ENCODE measurements around the gene NFKBIE. TPM values are rescaled to one million over a fixed set of nuclear protein-coding genes. Genes with fewer than 3 reads are reported as not detected.

The NFKBIE gene
- polyA plus RNA-seq, 4 donors: 7.6 to 13.5 (median 9.7) TPM

DNA sequence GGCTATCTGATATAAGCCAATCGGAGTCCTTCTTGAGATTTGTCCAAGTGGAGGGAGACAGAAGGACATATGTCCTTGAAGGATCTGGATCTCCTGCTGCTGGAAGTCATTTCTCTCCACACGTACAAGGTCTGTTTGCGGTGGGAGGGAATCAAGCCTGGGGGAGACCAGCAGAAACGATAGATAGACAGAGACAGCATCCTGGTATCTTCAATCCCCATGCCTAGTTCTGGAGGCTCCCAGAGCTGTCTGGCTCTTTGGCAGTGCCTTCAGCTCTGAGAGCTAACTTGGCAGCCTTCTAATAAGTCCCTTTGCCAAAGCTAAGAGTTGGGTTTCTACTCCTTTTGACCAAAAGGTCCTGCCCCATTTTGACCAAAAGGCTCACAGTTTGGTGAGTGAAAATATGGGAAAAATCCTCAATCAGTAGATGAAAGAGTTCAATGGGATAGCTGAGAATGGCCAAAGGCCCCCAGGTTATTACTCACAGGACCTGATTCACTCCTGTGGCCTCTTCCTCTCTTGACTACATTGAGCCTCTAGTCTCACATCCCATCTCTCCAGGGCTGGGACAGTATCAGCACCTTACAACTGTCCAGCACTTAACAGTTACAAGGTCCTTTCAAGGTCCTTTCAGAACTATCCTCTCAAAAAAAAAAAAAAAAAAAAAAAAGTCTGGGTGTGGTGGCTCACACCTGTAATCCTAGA lies 27.5 kb upstream of the NFKBIE start:
- Histone ChIP-seq H3K4me1 (ENCODE audit: control insufficient read depth in 3 of 3, insufficient read depth in 2 of 3, low read depth in 1 of 3, low read length in 2 of 3) (peaks cover 0 to 9% (median 0%) of the 10 kb centered on the region in 3 donors), H3K9me3 (ENCODE audit: control insufficient read depth in 2 of 2, insufficient read depth in 1 of 2, low read depth in 1 of 2, low read length in 1 of 2) (no peaks in the 10 kb centered on the region), H3K36me3 (ENCODE audit: control insufficient read depth in 3 of 3, insufficient read depth in 2 of 3, low read depth in 1 of 3, low read length in 3 of 3) (no peaks in the 10 kb centered on the region), H3K27me3 (ENCODE audit: control insufficient read depth in 3 of 3, insufficient read depth in 3 of 3, low read length in 3 of 3) (peaks cover 0 to 66% (median 43%) of the 10 kb centered on the region in 3 donors), H3K4me3 (ENCODE audit: low read depth in 1 of 3, low read length in 3 of 3) (no peak overlapping the region), H3K27ac (ENCODE audit: low read depth in 1 of 3, low read length in 2 of 3) (no peak overlapping the region)
- DNase-seq: no peak
- WGBS, 3 donors: 80 to 84% (median 80%) methylated on average over 4 of the region's 4 CpGs
- FAIRE-seq: no peak

DNA sequence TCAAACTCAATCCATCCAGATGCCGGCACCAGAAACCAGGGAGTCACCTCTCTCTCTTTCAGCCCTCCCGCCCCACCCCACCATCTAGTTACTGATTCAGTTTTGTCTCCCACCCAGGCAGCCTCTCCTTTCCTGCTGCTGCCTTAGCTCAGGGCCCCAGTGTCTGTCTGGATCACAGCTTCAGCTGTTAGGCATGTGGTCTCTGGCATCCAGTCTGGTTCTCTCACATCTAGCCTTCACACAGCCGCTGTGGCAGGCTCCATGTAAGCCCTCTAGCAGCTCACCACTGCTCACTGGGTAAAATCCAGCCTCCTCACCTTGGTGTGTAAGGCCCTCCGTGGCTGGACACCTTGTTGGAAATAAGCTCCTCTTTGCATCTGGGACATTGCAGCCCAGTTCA lies 26.5 kb upstream of the NFKBIE start:
- WGBS, 3 donors: 60 to 72% (median 64%) methylated on average over 4 of the region's 4 CpGs
- no peak overlapping the region for H3K27ac ChIP-seq (ENCODE audit: low read depth in 1 of 3, low read length in 2 of 3)
- H3K27me3 ChIP-seq (ENCODE audit: control insufficient read depth in 3 of 3, insufficient read depth in 3 of 3, low read length in 3 of 3): peaks cover 0 to 64% (median 38%) of the 10 kb centered on the region in 3 donors
- DNase-seq (no peak), FAIRE-seq (no peak)
- H3K36me3 ChIP-seq (ENCODE audit: control insufficient read depth in 3 of 3, insufficient read depth in 2 of 3, low read depth in 1 of 3, low read length in 3 of 3): no peaks in the 10 kb centered on the region
- peaks cover 0 to 3% (median 0%) of the 10 kb centered on the region in 3 donors for H3K4me1 ChIP-seq (ENCODE audit: control insufficient read depth in 3 of 3, insufficient read depth in 2 of 3, low read depth in 1 of 3, low read length in 2 of 3)
- no peak overlapping the region for H3K4me3 ChIP-seq (ENCODE audit: low read depth in 1 of 3, low read length in 3 of 3)
- no peaks in the 10 kb centered on the region for H3K9me3 ChIP-seq (ENCODE audit: control insufficient read depth in 2 of 2, insufficient read depth in 1 of 2, low read depth in 1 of 2, low read length in 1 of 2)

DNA sequence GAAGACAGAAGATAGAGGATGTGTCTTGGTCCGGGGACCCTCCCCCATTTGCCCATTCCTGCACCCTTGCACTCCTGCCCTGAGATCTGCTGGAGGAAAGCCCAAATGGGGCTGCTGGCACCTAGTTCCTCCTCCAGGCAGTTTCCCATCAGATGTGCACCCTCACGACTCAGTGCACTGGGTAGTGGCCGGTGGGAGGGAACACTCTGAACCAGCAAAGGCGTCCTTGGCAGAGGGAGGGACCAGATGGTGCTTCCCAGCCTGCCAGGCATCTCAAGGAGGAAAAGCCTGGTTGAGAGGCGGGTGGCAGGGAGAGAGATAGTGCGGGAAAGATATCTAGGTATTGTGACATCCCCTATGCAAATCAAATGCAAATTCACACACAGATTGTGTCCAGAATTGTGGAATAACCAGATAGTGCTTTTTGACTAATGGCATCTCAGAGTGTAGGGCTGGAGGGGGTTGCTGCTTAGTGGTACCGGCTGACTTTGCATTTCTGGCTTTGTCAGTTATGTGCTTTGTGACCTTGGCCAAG lies 24.4 kb upstream of the NFKBIE start:
- Histone ChIP-seq H3K36me3 (ENCODE audit: control insufficient read depth in 3 of 3, insufficient read depth in 2 of 3, low read depth in 1 of 3, low read length in 3 of 3) (no peaks in the 10 kb centered on the region), H3K4me3 (ENCODE audit: low read depth in 1 of 3, low read length in 3 of 3) (no peak overlapping the region), H3K4me1 (ENCODE audit: control insufficient read depth in 3 of 3, insufficient read depth in 2 of 3, low read depth in 1 of 3, low read length in 2 of 3) (no peaks in the 10 kb centered on the region), H3K9me3 (ENCODE audit: control insufficient read depth in 2 of 2, insufficient read depth in 1 of 2, low read depth in 1 of 2, low read length in 1 of 2) (no peaks in the 10 kb centered on the region), H3K27me3 (ENCODE audit: control insufficient read depth in 3 of 3, insufficient read depth in 3 of 3, low read length in 3 of 3) (peaks cover 0 to 49% (median 23%) of the 10 kb centered on the region in 3 donors), H3K27ac (ENCODE audit: low read depth in 1 of 3, low read length in 2 of 3) (no peak overlapping the region)
- WGBS, 3 donors: 27 to 44% (median 31%) methylated on average over 7 of the region's 7 CpGs
- DNase-seq (no peak), FAIRE-seq (no peak)

DNA sequence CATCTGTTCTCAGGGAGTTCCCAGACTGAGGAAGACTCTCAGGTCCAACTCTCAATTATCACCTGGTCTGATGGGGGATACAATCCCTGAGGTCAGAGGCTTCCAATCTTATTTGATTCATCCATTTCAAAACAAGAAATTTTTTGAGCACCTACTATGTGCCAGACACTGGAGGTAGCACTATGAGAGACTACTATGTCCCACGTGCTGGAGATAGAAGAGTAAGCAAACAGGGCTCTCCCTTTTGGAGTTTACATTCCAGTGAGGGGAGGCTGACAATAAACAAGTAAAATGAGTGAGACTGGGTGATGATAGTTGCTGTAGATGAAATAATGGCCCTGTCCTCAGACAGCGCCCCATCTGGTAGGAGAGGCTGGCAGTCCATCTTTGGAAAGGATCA lies 21.4 kb upstream of the NFKBIE start:
- Histone ChIP-seq H3K4me1 (ENCODE audit: control insufficient read depth in 3 of 3, insufficient read depth in 2 of 3, low read depth in 1 of 3, low read length in 2 of 3) (no peaks in the 10 kb centered on the region), H3K27ac (ENCODE audit: low read depth in 1 of 3, low read length in 2 of 3) (no peak overlapping the region), H3K9me3 (ENCODE audit: control insufficient read depth in 2 of 2, insufficient read depth in 1 of 2, low read depth in 1 of 2, low read length in 1 of 2) (no peaks in the 10 kb centered on the region), H3K27me3 (ENCODE audit: control insufficient read depth in 3 of 3, insufficient read depth in 3 of 3, low read length in 3 of 3) (peaks cover 0 to 42% (median 21%) of the 10 kb centered on the region in 3 donors), H3K36me3 (ENCODE audit: control insufficient read depth in 3 of 3, insufficient read depth in 2 of 3, low read depth in 1 of 3, low read length in 3 of 3) (no peaks in the 10 kb centered on the region), H3K4me3 (ENCODE audit: low read depth in 1 of 3, low read length in 3 of 3) (no peak overlapping the region)
- 48 to 59% (median 57%) methylated on average over 2 of the region's 2 CpGs for whole genome bisulfite sequencing, 3 donors
- DNase-seq (no peak), FAIRE-seq (no peak)

DNA sequence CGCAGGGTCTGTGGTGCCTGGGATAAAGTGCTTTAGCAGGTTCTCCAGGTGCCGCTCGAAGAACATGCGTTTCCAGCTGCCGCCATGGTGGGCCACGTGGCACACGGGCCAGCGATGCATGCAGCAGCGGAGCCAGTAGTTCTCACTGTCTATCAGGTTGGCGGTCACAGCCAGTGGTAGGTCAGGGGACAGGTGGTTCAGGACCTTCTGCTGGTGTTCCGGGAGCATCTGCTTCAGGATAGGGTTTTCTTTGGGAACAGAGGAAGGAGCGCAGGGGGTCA lies 20.9 kb upstream of the NFKBIE start:
- Histone ChIP-seq H3K36me3 (ENCODE audit: control insufficient read depth in 3 of 3, insufficient read depth in 2 of 3, low read depth in 1 of 3, low read length in 3 of 3) (no peaks in the 10 kb centered on the region), H3K4me3 (ENCODE audit: low read depth in 1 of 3, low read length in 3 of 3) (no peak overlapping the region), H3K27ac (ENCODE audit: low read depth in 1 of 3, low read length in 2 of 3) (no peak overlapping the region), H3K4me1 (ENCODE audit: control insufficient read depth in 3 of 3, insufficient read depth in 2 of 3, low read depth in 1 of 3, low read length in 2 of 3) (no peaks in the 10 kb centered on the region), H3K9me3 (ENCODE audit: control insufficient read depth in 2 of 2, insufficient read depth in 1 of 2, low read depth in 1 of 2, low read length in 1 of 2) (no peaks in the 10 kb centered on the region), H3K27me3 (ENCODE audit: control insufficient read depth in 3 of 3, insufficient read depth in 3 of 3, low read length in 3 of 3) (peaks cover 0 to 37% (median 18%) of the 10 kb centered on the region in 3 donors)
- 87 to 92% (median 91%) methylated on average over 12 of the region's 12 CpGs for WGBS, 3 donors
- DNase-seq (no peak), FAIRE-seq (no peak)

DNA sequence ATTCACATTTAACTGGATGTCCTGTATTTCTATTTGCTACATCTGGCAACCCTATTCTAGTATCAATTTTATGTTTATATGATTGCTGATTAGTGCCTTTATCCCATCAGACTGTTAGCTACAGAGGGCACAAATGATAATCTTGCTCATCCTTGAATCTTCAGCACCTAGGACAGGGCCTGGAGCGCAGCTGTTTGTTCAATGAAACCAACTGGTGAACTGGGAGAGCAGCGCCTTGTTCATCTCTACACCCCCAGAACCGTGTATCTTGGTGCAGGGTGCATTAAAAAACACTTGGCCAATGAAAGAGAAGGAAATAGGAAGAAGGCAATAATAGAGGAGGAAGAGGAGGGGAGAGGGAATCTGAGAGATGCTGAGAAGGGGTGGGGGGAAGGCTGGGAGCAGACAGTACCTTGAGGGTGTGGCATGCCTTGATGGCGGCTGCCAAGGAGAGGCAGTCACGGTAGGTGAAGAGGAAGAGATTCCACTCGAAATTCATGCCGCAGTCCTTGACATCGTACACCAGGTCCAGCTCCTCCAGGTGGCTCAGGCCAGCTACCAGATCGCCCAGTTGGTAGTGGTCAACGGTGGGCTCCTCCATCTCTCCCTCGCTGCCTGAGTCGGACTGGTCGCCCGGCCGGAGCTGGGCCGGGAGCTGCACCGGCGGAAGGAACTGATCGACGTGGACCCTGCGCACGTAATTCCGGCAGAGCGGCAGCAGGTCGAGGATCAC lies 20.4 kb upstream of the NFKBIE start:
- DNase-seq (no peak), FAIRE-seq (no peak)
- 76 to 79% (median 77%) methylated on average over 25 of the region's 25 CpGs for WGBS, 3 donors
- H3K4me1 ChIP-seq (ENCODE audit: control insufficient read depth in 3 of 3, insufficient read depth in 2 of 3, low read depth in 1 of 3, low read length in 2 of 3): no peaks in the 10 kb centered on the region
- H3K27ac ChIP-seq (ENCODE audit: low read depth in 1 of 3, low read length in 2 of 3): no peak overlapping the region
- no peaks in the 10 kb centered on the region for H3K36me3 ChIP-seq (ENCODE audit: control insufficient read depth in 3 of 3, insufficient read depth in 2 of 3, low read depth in 1 of 3, low read length in 3 of 3)
- H3K4me3 ChIP-seq (ENCODE audit: low read depth in 1 of 3, low read length in 3 of 3): no peak overlapping the region
- H3K27me3 ChIP-seq (ENCODE audit: control insufficient read depth in 3 of 3, insufficient read depth in 3 of 3, low read length in 3 of 3): peaks cover 0 to 38% (median 16%) of the 10 kb centered on the region in 3 donors
- H3K9me3 ChIP-seq (ENCODE audit: control insufficient read depth in 2 of 2, insufficient read depth in 1 of 2, low read depth in 1 of 2, low read length in 1 of 2): no peaks in the 10 kb centered on the region

DNA sequence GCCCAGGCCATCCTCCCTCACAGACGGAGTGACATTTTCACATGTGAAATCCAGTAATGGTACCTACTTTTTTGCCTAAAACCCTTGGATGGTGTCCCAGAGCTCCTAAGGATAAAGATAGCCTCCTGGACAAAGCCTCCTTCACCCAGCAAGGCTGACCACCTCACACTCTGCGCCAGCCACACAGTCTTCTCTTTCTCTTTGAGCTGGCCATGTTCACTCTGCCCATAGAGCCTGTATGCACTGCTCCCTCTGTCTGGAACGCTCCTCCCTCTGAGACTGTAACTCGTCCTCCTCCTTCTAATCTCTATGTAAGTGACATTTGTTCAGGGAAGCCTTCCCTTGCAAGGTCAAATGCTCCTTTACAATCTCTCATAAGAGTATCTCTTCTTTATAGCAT lies 19.5 kb upstream of the NFKBIE start:
- Histone ChIP-seq H3K27me3 (ENCODE audit: control insufficient read depth in 3 of 3, insufficient read depth in 3 of 3, low read length in 3 of 3) (peaks cover 0 to 38% (median 11%) of the 10 kb centered on the region in 3 donors), H3K4me3 (ENCODE audit: low read depth in 1 of 3, low read length in 3 of 3) (no peak overlapping the region), H3K36me3 (ENCODE audit: control insufficient read depth in 3 of 3, insufficient read depth in 2 of 3, low read depth in 1 of 3, low read length in 3 of 3) (peaks cover 0 to 2% (median 0%) of the 10 kb centered on the region in 3 donors), H3K27ac (ENCODE audit: low read depth in 1 of 3, low read length in 2 of 3) (no peak overlapping the region), H3K9me3 (ENCODE audit: control insufficient read depth in 2 of 2, insufficient read depth in 1 of 2, low read depth in 1 of 2, low read length in 1 of 2) (no peaks in the 10 kb centered on the region), H3K4me1 (ENCODE audit: control insufficient read depth in 3 of 3, insufficient read depth in 2 of 3, low read depth in 1 of 3, low read length in 2 of 3) (no peaks in the 10 kb centered on the region)
- DNase-seq (no peak), FAIRE-seq (no peak)
- 46 to 59% (median 56%) methylated on average over 4 of the region's 4 CpGs for WGBS, 3 donors

DNA sequence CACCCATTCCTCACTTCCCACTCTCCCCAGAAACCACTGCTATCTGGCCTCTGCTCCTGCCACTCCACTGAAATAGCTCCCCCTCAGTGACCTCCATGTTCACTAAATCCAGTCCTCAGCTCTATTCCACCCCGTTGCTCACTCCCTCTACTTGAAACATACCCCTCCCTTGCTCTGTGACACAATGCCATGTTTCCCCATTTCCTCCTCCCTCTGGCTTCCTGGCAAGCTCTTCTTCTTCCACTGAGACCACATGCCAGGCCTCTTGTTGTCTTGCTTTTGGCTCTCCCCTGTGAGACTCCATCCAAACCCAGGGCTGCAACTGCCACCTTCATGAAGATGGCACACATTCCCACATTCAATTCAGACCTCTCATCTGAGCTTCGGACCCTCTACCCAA lies 18.8 kb upstream of the NFKBIE start:
- H3K9me3 ChIP-seq (ENCODE audit: control insufficient read depth in 2 of 2, insufficient read depth in 1 of 2, low read depth in 1 of 2, low read length in 1 of 2): no peaks in the 10 kb centered on the region
- no peak overlapping the region for H3K27ac ChIP-seq (ENCODE audit: low read depth in 1 of 3, low read length in 2 of 3)
- FAIRE-seq: no peak
- H3K4me1 ChIP-seq (ENCODE audit: control insufficient read depth in 3 of 3, insufficient read depth in 2 of 3, low read depth in 1 of 3, low read length in 2 of 3): no peaks in the 10 kb centered on the region
- 37 to 52% (median 51%) methylated on average over 2 of the region's 2 CpGs for WGBS, 3 donors
- no peak overlapping the region for H3K4me3 ChIP-seq (ENCODE audit: low read depth in 1 of 3, low read length in 3 of 3)
- H3K36me3 ChIP-seq (ENCODE audit: control insufficient read depth in 3 of 3, insufficient read depth in 2 of 3, low read depth in 1 of 3, low read length in 3 of 3): peaks cover 0 to 2% (median 0%) of the 10 kb centered on the region in 3 donors
- H3K27me3 ChIP-seq (ENCODE audit: control insufficient read depth in 3 of 3, insufficient read depth in 3 of 3, low read length in 3 of 3): peaks cover 0 to 40% (median 8%) of the 10 kb centered on the region in 3 donors
- DNase-seq: no peak
